ENCODE results near the gene NFKBIZ.
"Not testable (repeated sequence)": the region's sequence is repeated elsewhere in the genome, so short reads cannot be mapped to it uniquely, and the experiment has no call there.

Gene NFKBIZ

GRCh38 chr3:101851072-101851770, 1.9 kb downstream of the NFKBIZ start:
- DNase-seq (ENCODE audit: low read depth): no peak

DNA sequence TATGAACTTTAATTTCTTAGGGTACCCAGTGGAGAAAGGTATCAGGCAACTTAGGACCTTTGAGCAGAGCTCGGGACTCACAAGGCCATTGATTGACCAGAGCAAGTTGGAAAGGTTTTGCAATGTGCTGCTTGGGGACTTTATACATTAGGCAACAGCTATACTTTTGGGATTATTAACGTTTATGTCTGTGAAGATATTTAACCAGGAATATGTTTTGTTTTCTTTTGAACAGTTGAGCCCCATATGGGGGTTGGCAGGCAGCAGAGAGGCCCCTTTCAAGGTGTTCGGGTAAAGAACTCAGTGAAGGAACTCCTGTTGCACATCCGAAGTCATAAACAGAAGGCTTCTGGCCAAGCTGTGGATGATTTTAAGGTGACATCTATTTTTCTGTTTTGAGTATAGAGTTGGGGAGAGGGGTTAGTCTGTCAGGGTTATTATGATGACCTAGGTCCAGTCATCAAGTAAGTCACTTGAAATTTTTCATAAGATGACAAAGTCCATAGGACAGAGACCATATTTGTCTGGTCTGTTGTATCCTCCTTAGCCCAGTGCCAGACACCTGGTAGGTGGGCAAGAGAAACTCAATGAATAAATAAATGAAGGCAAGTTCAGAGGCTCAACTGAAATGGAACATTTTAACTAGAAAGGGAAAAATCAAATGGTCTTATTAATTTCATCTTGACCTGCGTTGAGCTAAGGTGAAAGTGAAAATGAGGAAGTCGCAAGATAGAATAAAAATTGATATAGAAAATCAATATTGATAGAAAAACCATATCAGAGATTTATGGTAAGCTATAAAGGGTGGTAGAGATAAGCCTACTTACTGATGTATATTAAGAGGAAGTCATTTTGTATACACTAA, 2.8 kb downstream of the NFKBIZ start:
- no peak for DNase-seq (ENCODE audit: low read depth)

DNA sequence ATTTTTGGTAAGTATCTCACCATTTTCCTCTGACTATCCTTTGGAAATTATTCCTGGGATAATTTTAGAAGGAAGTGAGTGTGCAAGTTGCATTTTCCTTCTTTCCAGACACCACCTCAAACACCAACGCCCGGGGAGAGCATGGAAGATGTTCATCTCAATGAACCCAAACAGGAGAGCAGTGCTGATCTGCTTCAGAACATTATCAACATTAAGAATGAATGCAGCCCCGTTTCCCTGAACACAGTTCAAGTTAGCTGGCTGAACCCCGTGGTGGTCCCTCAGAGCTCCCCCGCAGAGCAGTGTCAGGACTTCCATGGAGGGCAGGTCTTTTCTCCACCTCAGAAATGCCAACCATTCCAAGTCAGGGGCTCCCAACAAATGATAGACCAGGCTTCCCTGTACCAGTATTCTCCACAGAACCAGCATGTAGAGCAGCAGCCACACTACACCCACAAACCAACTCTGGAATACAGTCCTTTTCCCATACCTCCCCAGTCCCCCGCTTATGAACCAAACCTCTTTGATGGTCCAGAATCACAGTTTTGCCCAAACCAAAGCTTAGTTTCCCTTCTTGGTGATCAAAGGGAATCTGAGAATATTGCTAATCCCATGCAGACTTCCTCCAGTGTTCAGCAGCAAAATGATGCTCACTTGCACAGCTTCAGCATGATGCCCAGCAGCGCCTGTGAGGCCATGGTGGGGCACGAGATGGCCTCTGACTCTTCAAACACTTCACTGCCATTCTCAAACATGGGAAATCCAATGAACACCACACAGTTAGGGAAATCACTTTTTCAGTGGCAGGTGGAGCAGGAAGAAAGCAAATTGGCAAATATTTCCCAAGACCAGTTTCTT, 3.9 kb downstream of the NFKBIZ start:
- no peak for DNase-seq (ENCODE audit: low read depth)

- DNase-seq (ENCODE audit: low read depth): no peak
These were observed 4.7 kb downstream of the NFKBIZ start for GRCh38 chr3:101853982-101854381.

- no peak for DNase-seq (ENCODE audit: low read depth)
These were observed 5.4 kb downstream of the NFKBIZ start for GRCh38 chr3:101854608-101855304.

DNA sequence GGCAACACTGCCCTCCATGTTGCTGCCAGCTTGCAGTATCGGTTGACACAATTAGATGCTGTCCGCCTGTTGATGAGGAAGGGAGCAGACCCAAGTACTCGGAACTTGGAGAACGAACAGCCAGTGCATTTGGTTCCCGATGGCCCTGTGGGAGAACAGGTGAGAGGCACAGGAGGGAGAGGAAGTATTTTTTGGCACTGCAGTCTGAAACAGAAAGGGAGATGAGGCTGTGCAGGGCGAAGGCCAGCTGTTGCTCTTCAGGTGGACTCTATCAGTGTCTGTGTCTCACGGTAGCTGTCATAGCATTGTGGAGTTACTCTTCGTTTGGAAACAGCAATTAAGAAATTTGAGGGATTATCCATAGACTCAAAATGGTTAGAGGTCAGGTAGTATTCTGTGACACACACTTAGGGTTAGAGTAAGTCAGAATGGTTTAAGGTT, 8.0 kb downstream of the NFKBIZ start:
- DNase-seq (ENCODE audit: low read depth): no peak

GRCh38 chr3:101858464-101859030, 9.2 kb downstream of the NFKBIZ start:
- DNase-seq (ENCODE audit: low read depth): no peak

DNA sequence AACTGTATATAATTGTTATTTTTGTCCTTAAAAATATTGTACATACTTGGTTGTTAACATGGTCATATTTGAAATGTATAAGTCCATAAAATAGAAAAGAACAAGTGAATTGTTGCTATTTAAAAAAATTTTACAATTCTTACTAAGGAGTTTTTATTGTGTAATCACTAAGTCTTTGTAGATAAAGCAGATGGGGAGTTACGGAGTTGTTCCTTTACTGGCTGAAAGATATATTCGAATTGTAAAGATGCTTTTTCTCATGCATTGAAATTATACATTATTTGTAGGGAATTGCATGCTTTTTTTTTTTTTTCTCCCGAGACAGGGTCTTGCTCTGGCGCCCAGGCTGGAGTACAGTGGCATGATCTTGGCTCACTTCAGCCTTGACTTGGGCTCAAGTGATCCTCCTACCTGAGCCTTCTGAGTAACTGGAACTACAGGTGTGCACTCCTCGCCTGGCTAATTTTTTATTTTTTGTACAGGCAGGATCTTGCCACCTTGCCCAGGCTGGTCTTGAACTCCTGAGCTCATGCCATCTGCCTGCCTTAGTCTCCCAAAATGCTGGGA, 10.7 kb downstream of the NFKBIZ start:
- no peak for DNase-seq (ENCODE audit: low read depth)

DNA sequence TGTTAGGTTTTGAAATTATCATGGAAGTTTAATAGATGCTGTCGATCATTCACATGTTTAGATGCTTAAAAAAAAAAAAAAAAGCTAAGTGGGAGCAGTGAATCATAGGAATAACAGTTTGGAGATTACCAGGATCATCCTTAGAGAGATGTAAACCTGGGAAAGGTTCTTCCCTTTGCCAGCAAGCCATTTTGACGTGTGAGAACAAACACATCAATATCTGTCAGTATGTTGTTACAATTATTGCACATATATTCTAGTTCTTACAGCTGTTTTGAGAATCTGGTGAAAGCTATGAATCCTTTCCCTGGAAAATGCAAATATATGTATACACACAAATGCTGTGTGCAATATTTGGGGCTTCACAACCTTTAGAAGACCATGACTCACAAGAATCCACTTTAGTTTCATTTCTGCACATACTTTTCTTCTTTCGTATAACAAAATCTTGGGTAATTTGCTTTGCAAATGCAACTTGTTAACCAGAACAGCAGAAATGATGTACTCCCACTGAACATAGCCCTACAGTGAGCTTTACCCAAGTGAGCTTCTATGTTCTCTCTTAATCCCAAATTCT, 12.0 kb downstream of the NFKBIZ start:
- no peak for DNase-seq (ENCODE audit: low read depth)

DNA sequence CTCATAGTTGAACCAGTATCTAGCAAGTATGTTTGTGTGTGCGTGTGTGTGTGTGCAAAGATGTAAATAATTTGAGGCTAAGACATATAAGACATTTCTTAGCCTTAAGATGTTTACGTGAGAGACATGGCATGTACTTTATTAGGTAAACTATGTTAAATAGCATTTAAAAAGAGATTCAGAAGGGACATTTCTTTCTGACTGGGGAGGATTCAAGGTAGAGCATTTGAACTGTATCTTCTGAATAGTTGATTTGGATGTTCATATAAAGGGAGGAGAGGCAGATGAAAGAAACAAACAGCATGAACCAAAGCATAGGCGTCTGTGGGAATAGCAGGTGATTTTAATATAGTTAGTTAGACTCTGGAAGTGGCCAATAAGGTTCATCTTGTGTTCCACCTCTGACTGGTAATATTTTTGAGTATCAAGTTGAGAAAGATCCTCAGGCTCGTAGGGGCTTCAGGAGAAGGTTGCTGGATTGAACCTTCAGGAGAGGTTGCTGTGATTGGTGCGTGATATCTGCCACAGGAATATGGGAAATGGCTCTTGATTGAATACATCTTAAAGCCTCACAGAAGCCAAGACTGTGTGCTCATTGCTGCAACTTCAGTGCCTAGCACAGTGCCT, 12.6 kb downstream of the NFKBIZ start:
- DNase-seq (ENCODE audit: low read depth): no peak

GRCh38 chr3:101862416-101863165, 13.3 kb downstream of the NFKBIZ start:
- no peak for DNase-seq (ENCODE audit: low read depth)

DNA sequence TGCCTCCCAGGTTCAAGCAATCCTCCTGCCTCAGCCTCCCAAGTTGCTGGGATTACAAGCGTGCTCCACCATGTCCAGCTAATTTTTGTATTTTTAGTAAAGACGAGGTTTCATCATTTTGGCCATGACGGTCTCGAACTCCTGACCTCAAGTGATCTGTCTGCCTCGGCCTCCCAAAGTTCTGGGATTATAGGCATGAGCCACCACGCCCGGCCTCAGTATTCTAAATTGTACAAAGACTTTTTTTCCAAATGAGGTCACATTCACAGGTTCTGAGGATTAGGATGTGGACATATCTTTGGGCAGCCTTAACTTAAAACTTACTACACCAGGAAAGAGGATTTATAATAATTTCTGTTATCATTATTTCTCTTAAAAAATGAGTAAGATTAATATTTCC, 15.6 kb downstream of the NFKBIZ start:
- not testable (repeated sequence) for DNase-seq (ENCODE audit: low read depth)

- DNase-seq (ENCODE audit: low read depth): no peak
These were observed 16.6 kb downstream of the NFKBIZ start for GRCh38 chr3:101865751-101866509.

GRCh38 chr3:101867511-101867910, 18.2 kb downstream of the NFKBIZ start:
- no peak for DNase-seq (ENCODE audit: low read depth)

DNA sequence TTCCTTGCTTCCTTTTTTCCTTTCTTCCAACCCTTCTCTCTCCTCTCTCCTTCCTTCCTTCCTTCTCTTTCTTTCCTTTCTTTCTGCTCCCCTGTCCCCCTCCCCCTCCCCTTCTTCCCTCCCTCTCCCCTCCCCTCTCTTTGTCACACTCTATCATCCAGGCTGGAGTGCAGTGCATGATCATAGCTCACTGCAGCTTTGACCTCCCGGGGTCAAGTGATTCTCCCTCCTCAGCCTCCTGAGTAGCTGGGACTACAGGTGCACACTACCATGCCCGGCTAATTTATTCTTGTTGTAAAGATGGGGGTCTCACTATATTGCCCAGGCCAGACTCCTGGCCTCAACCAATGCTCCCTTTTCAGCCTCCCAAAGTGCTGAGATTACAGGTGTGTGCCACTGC, 18.7 kb downstream of the NFKBIZ start:
- DNase-seq (ENCODE audit: low read depth): no peak

DNA sequence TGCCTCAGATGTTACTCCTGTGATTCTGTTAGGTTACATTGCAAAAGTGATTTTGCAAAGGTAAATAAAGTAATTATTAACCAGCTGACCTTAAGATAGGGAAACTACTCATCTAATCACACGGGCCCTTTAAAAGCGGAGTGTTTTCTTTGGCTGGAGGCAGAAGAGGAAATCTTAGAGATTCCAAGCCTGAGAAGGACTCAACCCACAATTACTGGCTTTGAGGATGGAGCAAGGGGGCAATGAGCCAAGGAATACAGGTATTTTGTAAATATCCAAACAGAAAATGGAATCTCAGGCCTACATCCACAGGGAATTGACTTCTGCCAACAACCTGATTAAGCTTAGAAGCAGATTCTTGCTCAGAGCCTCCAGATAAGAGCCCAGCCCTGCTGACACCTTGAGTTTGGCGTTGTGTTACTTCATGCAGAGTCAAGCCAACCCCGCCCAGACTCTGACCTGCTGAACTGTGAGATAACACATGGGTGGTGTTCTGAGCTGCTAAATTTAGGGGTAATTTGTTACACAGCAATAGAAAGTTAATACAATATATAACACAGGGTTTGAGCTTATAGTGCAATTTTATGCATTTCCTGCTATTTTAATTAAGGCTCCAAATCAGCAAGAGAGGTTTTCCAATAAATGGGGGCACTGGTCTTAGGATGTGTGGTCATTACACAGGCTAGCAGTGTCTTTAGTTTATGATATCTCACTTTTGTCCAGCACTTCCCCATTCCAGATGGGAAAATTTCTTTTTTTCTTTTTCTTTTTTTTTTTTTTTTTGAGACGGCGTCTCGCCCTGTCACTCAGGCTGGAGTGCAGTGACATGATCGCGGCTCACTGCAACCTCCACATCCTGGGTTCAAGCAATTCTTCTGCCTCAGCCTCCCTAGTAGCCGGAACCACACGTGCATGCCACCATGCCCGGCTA, 19.5 kb downstream of the NFKBIZ start:
- DNase-seq (ENCODE audit: low read depth): no peak

- DNase-seq (ENCODE audit: low read depth): no peak
These were observed 20.8 kb downstream of the NFKBIZ start for GRCh38 chr3:101870138-101870537.

- DNase-seq (ENCODE audit: low read depth): no peak
These were observed 24.3 kb downstream of the NFKBIZ start for GRCh38 chr3:101873619-101874018.

Data from stimulated activated CD4-positive, alpha-beta T cell treated with anti-CD3 and anti-CD28 coated beads, Interleukin-2, amount 100 ng/mL, for 4 hours (primary cell).